Neuron (in vitro differentiated cells): ENCODE results near the gene FUT8.
"Not testable (repeated sequence)": the region's sequence is repeated elsewhere in the genome, so short reads cannot be mapped to it uniquely, and the experiment has no call there.

Experiments
- H2AFZ ChIP-seq: one replicate; pipeline ENCODE4 v1.6.1; 2013; ENCODE audit warnings: low read depth, mild to moderate bottlenecking, inconsistent platforms, low read length, moderate library complexity
- H3K27me3 ChIP-seq: one replicate; pipeline ENCODE4 v1.6.1; 2013; ENCODE audit warnings: low read length; ENCODE audit not compliant: insufficient read depth
- H3K36me3 ChIP-seq: one replicate; pipeline ENCODE4 v1.6.1; 2013; ENCODE audit warnings: low read length; ENCODE audit not compliant: insufficient read depth
- H3K4me1 ChIP-seq: one replicate; pipeline ENCODE4 v1.6.1; 2013; ENCODE audit warnings: low read length; ENCODE audit not compliant: insufficient read depth
- H3K4me3 ChIP-seq: 2 replicates; pipeline ENCODE4 v1.5.1; 2013; ENCODE audit warnings: mild to moderate bottlenecking, low read length, moderate library complexity
- H3K9me3 ChIP-seq: one replicate; pipeline ENCODE4 v1.6.1; 2013; ENCODE audit warnings: low read length

FUT8 gene

GRCh38 chr14:65423982-65424381, 11.5 kb downstream of the FUT8 start:
- Histone ChIP-seq H3K4me1 (peaks cover 3% of the 10 kb centered on the region), H3K27me3 (no peaks in the 10 kb centered on the region), H3K4me3 (no peak overlapping the region), H2AFZ (no peak overlapping the region), H3K36me3 (no peaks in the 10 kb centered on the region), H3K9me3 (no peaks in the 10 kb centered on the region)

- Histone ChIP-seq H3K27me3 (no peaks in the 10 kb centered on the region), H2AFZ (no peak overlapping the region), H3K4me1 (peaks cover 3% of the 10 kb centered on the region), H3K9me3 (no peaks in the 10 kb centered on the region), H3K36me3 (no peaks in the 10 kb centered on the region), H3K4me3 (no peak overlapping the region)
These were observed 12.0 kb downstream of the FUT8 start for GRCh38 chr14:65424531-65424930.

DNA sequence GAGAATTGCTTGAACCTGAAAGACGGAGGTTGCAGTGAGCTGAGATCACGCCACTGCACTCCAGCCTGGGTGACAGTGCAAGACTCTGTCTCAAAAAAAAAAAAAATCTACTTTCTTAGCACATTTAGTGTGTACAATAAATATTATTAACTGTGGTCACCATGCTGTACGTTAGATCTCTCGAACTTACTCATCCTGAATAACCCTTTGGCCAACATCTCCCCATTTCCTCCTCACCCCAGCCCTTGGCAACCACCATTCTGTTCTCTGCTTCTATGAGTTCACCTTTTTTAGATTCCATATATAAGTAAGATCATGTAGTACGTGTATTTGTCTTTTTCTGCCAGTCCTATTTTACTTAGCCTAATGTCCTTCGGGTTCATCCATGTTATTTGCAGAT, 13.4 kb downstream of the FUT8 start:
- Histone ChIP-seq H3K36me3 (no peaks in the 10 kb centered on the region), H3K9me3 (no peaks in the 10 kb centered on the region), H3K27me3 (no peaks in the 10 kb centered on the region), H3K4me3 (no peak overlapping the region), H2AFZ (no peak overlapping the region), H3K4me1 (peaks cover 3% of the 10 kb centered on the region)

GRCh38 chr14:65426902-65427301, 14.4 kb downstream of the FUT8 start:
- not testable (repeated sequence) for H3K36me3 ChIP-seq, H3K4me3 ChIP-seq, H2AFZ ChIP-seq, H3K27me3 ChIP-seq, H3K9me3 ChIP-seq, H3K4me1 ChIP-seq

GRCh38 chr14:65428691-65429090, 16.2 kb downstream of the FUT8 start:
- Histone ChIP-seq H2AFZ (no peak overlapping the region), H3K4me3 (no peak overlapping the region), H3K9me3 (no peaks in the 10 kb centered on the region), H3K27me3 (no peaks in the 10 kb centered on the region), H3K36me3 (no peaks in the 10 kb centered on the region), H3K4me1 (peaks cover 3% of the 10 kb centered on the region)

DNA sequence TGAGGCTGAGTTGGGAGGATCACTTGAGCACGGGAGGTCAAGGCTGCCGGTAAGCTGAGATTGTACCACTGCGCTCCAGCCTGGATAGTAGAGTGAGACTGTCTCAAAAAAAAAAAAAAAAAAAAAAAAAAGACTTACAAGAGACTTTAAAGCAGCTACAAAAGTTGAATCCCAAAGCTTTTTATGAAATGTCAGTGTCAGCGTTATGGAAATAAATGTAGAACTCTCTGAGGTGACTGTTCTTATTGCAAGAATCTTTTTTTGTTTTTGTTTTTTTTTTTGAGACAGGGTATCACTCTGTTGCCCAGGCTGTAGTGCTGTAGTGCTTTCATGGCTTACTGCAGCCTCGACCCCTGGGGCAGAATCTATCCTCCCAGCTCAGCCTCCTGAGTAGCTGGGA, 17.2 kb downstream of the FUT8 start:
- H3K4me3 ChIP-seq, result no peak overlapping the region

GRCh38 chr14:65431245-65431644, 18.7 kb downstream of the FUT8 start:
- Histone ChIP-seq H3K4me1 (peaks cover 3% of the 10 kb centered on the region), H3K9me3 (peaks cover 2% of the 10 kb centered on the region), H2AFZ (no peak overlapping the region), H3K36me3 (no peaks in the 10 kb centered on the region), H3K4me3 (no peak overlapping the region), H3K27me3 (no peaks in the 10 kb centered on the region)

More for the DNA sequence above, 17.2 kb downstream of the FUT8 start:
- Histone ChIP-seq H2AFZ (no peak overlapping the region), H3K9me3 (no peaks in the 10 kb centered on the region), H3K27me3 (no peaks in the 10 kb centered on the region), H3K4me1 (peaks cover 3% of the 10 kb centered on the region), H3K36me3 (no peaks in the 10 kb centered on the region)

GRCh38 chr14:65431951-65432350, 19.4 kb downstream of the FUT8 start:
- peaks cover 2% of the 10 kb centered on the region for H3K9me3 ChIP-seq
- no peaks in the 10 kb centered on the region for H3K27me3 ChIP-seq
- no peaks in the 10 kb centered on the region for H3K36me3 ChIP-seq
- no peak overlapping the region for H3K4me3 ChIP-seq
- H3K4me1 ChIP-seq, result peaks cover 3% of the 10 kb centered on the region
- no peak overlapping the region for H2AFZ ChIP-seq

- Histone ChIP-seq H2AFZ (no peak overlapping the region), H3K27me3 (no peaks in the 10 kb centered on the region), H3K4me3 (no peak overlapping the region), H3K4me1 (no peaks in the 10 kb centered on the region), H3K36me3 (no peaks in the 10 kb centered on the region), H3K9me3 (peaks cover 2% of the 10 kb centered on the region)
These were observed 19.9 kb downstream of the FUT8 start for GRCh38 chr14:65432361-65432948.

DNA sequence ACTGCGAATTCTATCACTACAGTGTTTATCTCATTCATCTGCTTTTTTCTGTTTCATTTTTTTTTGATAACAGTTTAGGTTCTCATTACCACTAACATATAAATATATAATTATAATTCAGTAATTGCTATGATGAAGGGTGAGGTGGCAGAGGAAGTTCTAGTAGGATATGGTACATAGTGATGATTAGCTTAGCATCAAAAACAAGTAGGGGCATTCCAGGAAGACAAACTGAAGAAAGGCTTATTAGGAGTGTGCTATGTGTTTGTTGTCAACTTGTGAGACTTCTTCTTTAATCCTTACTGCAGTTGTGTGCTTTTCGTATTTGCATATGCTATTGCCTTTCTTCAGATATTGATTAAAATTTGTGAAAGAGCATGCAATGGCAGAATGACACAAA, 20.6 kb downstream of the FUT8 start:
- H3K4me3 ChIP-seq, result no peak overlapping the region
- no peaks in the 10 kb centered on the region for H3K27me3 ChIP-seq
- peaks cover 2% of the 10 kb centered on the region for H3K9me3 ChIP-seq

GRCh38 chr14:65433646-65434045, 21.1 kb downstream of the FUT8 start:
- no peaks in the 10 kb centered on the region for H3K36me3 ChIP-seq

More for the DNA sequence above, 20.6 kb downstream of the FUT8 start:
- Histone ChIP-seq H3K36me3 (no peaks in the 10 kb centered on the region), H3K4me1 (no peaks in the 10 kb centered on the region), H2AFZ (no peak overlapping the region)

GRCh38 chr14:65434216-65434850, 21.8 kb downstream of the FUT8 start:
- Histone ChIP-seq H3K9me3 (peaks cover 2% of the 10 kb centered on the region), H3K4me1 (no peaks in the 10 kb centered on the region), H3K36me3 (no peaks in the 10 kb centered on the region), H3K27me3 (no peaks in the 10 kb centered on the region), H3K4me3 (no peak overlapping the region), H2AFZ (no peak overlapping the region)

More at GRCh38 chr14:65433646-65434045, 21.1 kb downstream of the FUT8 start:
- H3K4me1 ChIP-seq, result no peaks in the 10 kb centered on the region
- H3K9me3 ChIP-seq, result peaks cover 2% of the 10 kb centered on the region
- H3K27me3 ChIP-seq, result no peaks in the 10 kb centered on the region
- H3K4me3 ChIP-seq, result no peak overlapping the region
- H2AFZ ChIP-seq, result no peak overlapping the region

DNA sequence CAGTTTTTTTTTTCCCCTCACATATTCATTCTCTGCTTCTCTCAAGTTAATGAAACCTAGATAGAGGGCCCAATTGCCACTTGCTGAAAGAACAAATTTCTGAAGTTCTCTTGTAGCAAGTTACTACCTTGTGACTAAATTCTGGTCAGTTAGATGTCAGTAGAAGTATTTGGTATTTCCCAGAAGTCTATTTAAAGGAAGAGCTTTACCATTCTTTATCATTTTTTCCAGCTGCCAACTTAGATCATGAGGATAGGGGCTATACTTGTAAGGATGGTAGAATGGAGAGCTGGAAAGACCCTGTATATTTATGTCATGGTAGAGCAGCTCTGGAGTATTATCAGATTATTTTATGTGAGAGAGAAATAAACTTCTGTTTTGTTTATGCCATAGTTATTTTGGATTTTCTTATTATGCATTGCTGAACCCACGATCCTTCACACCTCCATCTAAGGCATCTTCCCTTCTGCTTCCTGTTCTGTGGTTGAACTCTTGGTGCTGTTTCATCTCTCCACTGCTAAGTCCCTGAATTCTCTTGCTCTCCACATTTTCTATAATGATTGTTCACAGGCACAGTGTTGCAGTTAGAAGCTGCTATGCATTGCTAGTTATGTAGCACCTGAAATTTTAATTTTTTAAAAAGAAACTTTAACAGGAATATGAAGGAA, 25.9 kb downstream of the FUT8 start:
- H2AFZ ChIP-seq, result no peak overlapping the region
- H3K4me1 ChIP-seq, result no peaks in the 10 kb centered on the region
- H3K9me3 ChIP-seq, result peaks cover 2% of the 10 kb centered on the region
- H3K27me3 ChIP-seq, result no peaks in the 10 kb centered on the region
- no peaks in the 10 kb centered on the region for H3K36me3 ChIP-seq
- H3K4me3 ChIP-seq, result no peak overlapping the region
